KBM-7 (cell line): ENCODE data around the gene IL2RG.
A peak's percentile ranks its signal among the peaks of the same experiment; 100 is the strongest.

Experiments used
- DNase-seq: peaks from one replicate; pipeline ENCODE4 v3.0.0-alpha.2; 2015
- in situ Hi-C: fragments of 300-500 bp; cut with MboI; formaldehyde crosslinking; loops from 2 replicates; pipeline ENCODE4 v1.14.3; 2020; ENCODE audit warnings: low sequenced_read_pairs, low pct_unique_long_range_greater_than_20kb, mixed read lengths

IL2RG gene

GRCh38 chrX:71111141-71111843, at the start of gene IL2RG:
Gene IL2RG, minus strand, starts transcription at chrX:71111577. Its CDS starts 38 bp downstream, at chrX:71111539.
- DNase-seq, result peak; percentile 80
- in situ Hi-C loops, result no loop called here

- no peak for DNase-seq
- in situ Hi-C loops, result loop anchor here (25.0 kb wide), 1 partner anchor 398 kb away; no protein-coding TSS in a partner anchor
Measured at GRCh38 chrX:71160475-71160874, 49.1 kb upstream of the IL2RG start.

GRCh38 chrX:71159335-71159734, 48.0 kb upstream of the IL2RG start:
- no peak for DNase-seq
- in situ Hi-C loops, result loop anchor here (25.0 kb wide), 1 partner anchor 397 kb away; no protein-coding TSS in a partner anchor

- no peak for DNase-seq
- in situ Hi-C loops, result loop anchor here (25.0 kb wide), 1 partner anchor 396 kb away; no protein-coding TSS in a partner anchor
Measured at GRCh38 chrX:71158603-71159002, 47.2 kb upstream of the IL2RG start.

GRCh38 chrX:71154641-71155040, 43.3 kb upstream of the IL2RG start:
- DNase-seq, result no peak
- in situ Hi-C loops, result loop anchor here (25.0 kb wide), 1 partner anchor 392 kb away; no protein-coding TSS in a partner anchor

- in situ Hi-C loops, result loop anchor here (25.0 kb wide), 1 partner anchor 392 kb away; no protein-coding TSS in a partner anchor
- no peak for DNase-seq
Measured at GRCh38 chrX:71154196-71154595, 42.8 kb upstream of the IL2RG start.

GRCh38 chrX:71151366-71151765, 40.0 kb upstream of the IL2RG start:
- in situ Hi-C loops, result loop anchor here (25.0 kb wide), 1 partner anchor 389 kb away; no protein-coding TSS in a partner anchor
- DNase-seq, result no peak

- no peak for DNase-seq
- in situ Hi-C loops, result no loop called here
Measured at GRCh38 chrX:71148278-71148663, 36.9 kb upstream of the IL2RG start.

- in situ Hi-C loops, result no loop called here
- no peak for DNase-seq
Measured at GRCh38 chrX:71147496-71148277, 36.3 kb upstream of the IL2RG start.

GRCh38 chrX:71144651-71145050, 33.3 kb upstream of the IL2RG start, which contains the start of gene NLGN3:
Gene NLGN3, plus strand, starts transcription at chrX:71144841. Its CDS starts 2,909 bp downstream, at chrX:71147750.
- DNase-seq, result no peak
- in situ Hi-C loops, result no loop called here

- no peak for DNase-seq
- in situ Hi-C loops, result no loop called here
Measured at GRCh38 chrX:71143508-71143907, 32.1 kb upstream of the IL2RG start.

- in situ Hi-C loops, result no loop called here
- DNase-seq, result no peak
Measured at GRCh38 chrX:71140440-71140839, 29.1 kb upstream of the IL2RG start.

- in situ Hi-C loops, result no loop called here
- DNase-seq, result no peak
Measured at GRCh38 chrX:71131510-71131909, 20.1 kb upstream of the IL2RG start.

GRCh38 chrX:71128915-71129765, 17.8 kb upstream of the IL2RG start:
- in situ Hi-C loops, result no loop called here
- peak; percentile 91 for DNase-seq

GRCh38 chrX:71128166-71128833, 16.9 kb upstream of the IL2RG start:
- DNase-seq, result no peak
- in situ Hi-C loops, result no loop called here

- no peak for DNase-seq
- in situ Hi-C loops, result no loop called here
Measured at GRCh38 chrX:71118985-71119535, 7.7 kb upstream of the IL2RG start.

GRCh38 chrX:71118032-71118984, 6.9 kb upstream of the IL2RG start, which contains the start of gene MED12:
Gene MED12, plus strand, starts transcription at chrX:71118596. Its CDS starts 159 bp downstream, at chrX:71118755.
- DNase-seq, result peak; percentile 87
- in situ Hi-C loops, result no loop called here
